K562 (cell line): Measurements from ENCODE around the gene ZNF24. TPM values are rescaled to one million over a fixed set of nuclear protein-coding genes. Genes with fewer than 3 reads are reported as not detected.

Experiments used
- CBFB ChIP-seq: sonication (generic); formaldehyde crosslinking; IDR thresholded peaks from 2 replicates; pipeline ENCODE4 v1.4.0; 2020; ENCODE audit warnings: mild to moderate bottlenecking, missing genetic modification reagents
- GABPA ChIP-seq: fragments of 200-800 bp; sonication (Bioruptor generic); conservative IDR thresholded peaks from 2 replicates; pipeline ENCODE4 v1.6.1; 2016; ENCODE audit warnings: low read depth, missing genetic modification characterization, missing compliant biosample characterization
- GABPB1 ChIP-seq: sonication (generic); formaldehyde crosslinking; IDR thresholded peaks from 2 replicates; pipeline ENCODE4 v1.8.0; 2022; ENCODE audit warnings: mild to moderate bottlenecking, missing genetic modification reagents
- TFAP4 ChIP-seq: sonication (generic); formaldehyde crosslinking; IDR thresholded peaks from 2 replicates; pipeline ENCODE4 v1.8.0; 2022; ENCODE audit warnings: missing genetic modification reagents, mild to moderate bottlenecking, moderate library complexity, borderline replicate concordance
- ZMIZ1 ChIP-seq, 2 experiments: fragments of 150-350 bp in 1 of 2; IDR thresholded peaks; 2 replicates each; pipeline ENCODE4 v1.6.1; 2012 to 2016; ENCODE audit warnings: low read depth in 2 of 2, low read length in 2 of 2, mild to moderate bottlenecking in 1 of 2, moderate library complexity in 1 of 2
- ZNF583 ChIP-seq: fragments of 250-450 bp; sonication (Bioruptor Pico); IDR thresholded peaks from 2 replicates; pipeline ENCODE4 v1.4.0; 2020
- polyA plus RNA-seq, 8 experiments: library from polyadenylated mRNA; depleted of rRNA in 4 of 8; stranded (reverse) in 5 of 8; unstranded in 3 of 8; fragments of >200 nt; fragmentation: Nextera tagmentation in 2 of 8; fragmentation: Illumina TruSeq in 1 of 8; extraction: Ambion mirVana in 2 of 8; extraction: Trizol in 1 of 8; gene quantifications; 2 replicates each; pipeline versions ENCODE4 v1.2.1 to v1.2.3, GENCODE V29; 2011 to 2014; ENCODE audit warnings: inconsistent platforms in 1 of 8, missing spikeins in 1 of 8
- total RNA-seq, 7 experiments: library from RNA; depleted of rRNA in 6 of 7; stranded (reverse); fragments of >200 nt in 6 of 7; fragmentation: Illumina TruSeq in 2 of 7; extraction: Trizol in 2 of 7; gene quantifications; 2 replicates each; pipeline versions ENCODE4 v1.2.1 to v1.2.3, GENCODE V29; 2011 to 2021; ENCODE audit warnings: low replicate concordance in 1 of 7
- TF ChIP-seq, protein P1 (sequence below), 2 experiments: fragments of 450-650 bp in 1 of 2; sonication (generic) in 1 of 2; formaldehyde crosslinking in 1 of 2; IDR thresholded peaks; 2 replicates each; pipeline versions ENCODE4 v1.7.1 to v1.9.0; 2016 to 2022; ENCODE audit warnings: inconsistent platforms in 1 of 2, mild to moderate bottlenecking in 1 of 2, missing genetic modification reagents in 1 of 2
- TF ChIP-seq, protein P2 (sequence below), 2 experiments: IDR thresholded peaks; 2 replicates each; pipeline ENCODE4 v1.6.1; 2011; ENCODE audit warnings: borderline replicate concordance in 1 of 2, control low read depth in 1 of 2, low read depth in 1 of 2, low read length in 1 of 2, mild to moderate bottlenecking in 1 of 2, mixed read lengths in 1 of 2, moderate library complexity in 1 of 2; ENCODE audit not compliant: insufficient read depth in 1 of 2, insufficient read length in 1 of 2, poor library complexity in 1 of 2, severe bottlenecking in 1 of 2; ENCODE audit errors: extremely low read depth in 1 of 2

Gene ZNF24
- total and polyA plus RNA-seq, 9 of the 15 experiments (the other 6 are each of a cell fraction or from before 2014, with no cell fraction given), result 35.7 to 72.8 (median 54.1) TPM

GRCh38 chr18:35376742-35377695 is 32.8 kb upstream of the ZNF24 start, which contains the start of gene ZNF396 (continued):
- TF ChIP-seq, protein P1, sequence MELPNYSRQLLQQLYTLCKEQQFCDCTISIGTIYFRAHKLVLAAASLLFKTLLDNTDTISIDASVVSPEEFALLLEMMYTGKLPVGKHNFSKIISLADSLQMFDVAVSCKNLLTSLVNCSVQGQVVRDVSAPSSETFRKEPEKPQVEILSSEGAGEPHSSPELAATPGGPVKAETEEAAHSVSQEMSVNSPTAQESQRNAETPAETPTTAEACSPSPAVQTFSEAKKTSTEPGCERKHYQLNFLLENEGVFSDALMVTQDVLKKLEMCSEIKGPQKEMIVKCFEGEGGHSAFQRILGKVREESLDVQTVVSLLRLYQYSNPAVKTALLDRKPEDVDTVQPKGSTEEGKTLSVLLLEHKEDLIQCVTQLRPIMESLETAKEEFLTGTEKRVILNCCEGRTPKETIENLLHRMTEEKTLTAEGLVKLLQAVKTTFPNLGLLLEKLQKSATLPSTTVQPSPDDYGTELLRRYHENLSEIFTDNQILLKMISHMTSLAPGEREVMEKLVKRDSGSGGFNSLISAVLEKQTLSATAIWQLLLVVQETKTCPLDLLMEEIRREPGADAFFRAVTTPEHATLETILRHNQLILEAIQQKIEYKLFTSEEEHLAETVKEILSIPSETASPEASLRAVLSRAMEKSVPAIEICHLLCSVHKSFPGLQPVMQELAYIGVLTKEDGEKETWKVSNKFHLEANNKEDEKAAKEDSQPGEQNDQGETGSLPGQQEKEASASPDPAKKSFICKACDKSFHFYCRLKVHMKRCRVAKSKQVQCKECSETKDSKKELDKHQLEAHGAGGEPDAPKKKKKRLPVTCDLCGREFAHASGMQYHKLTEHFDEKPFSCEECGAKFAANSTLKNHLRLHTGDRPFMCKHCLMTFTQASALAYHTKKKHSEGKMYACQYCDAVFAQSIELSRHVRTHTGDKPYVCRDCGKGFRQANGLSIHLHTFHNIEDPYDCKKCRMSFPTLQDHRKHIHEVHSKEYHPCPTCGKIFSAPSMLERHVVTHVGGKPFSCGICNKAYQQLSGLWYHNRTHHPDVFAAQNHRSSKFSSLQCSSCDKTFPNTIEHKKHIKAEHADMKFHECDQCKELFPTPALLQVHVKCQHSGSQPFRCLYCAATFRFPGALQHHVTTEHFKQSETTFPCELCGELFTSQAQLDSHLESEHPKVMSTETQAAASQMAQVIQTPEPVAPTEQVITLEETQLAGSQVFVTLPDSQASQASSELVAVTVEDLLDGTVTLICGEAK (IDR thresholded peaks at IDR 0.05), result peak; percentile 94
- TF ChIP-seq, protein P1 (CRISPR knock-in tag; IDR thresholded peaks at IDR 0.05), result no peak
- TF ChIP-seq GABPA (peak; percentile 95), ZNF583 (peak; percentile 18; the same call in 1 of the 2 replicates), TFAP4 (CRISPR knock-in tag) (peak; percentile 98), CBFB (CRISPR knock-in tag) (no peak), ZMIZ1 (IDR thresholded peaks at IDR 0.05; ENCODE audit: low read depth in 2 of 2, low read length in 2 of 2) (0 out of 4 replicates have a peak, but pooled peaks of 1 of the 2 experiments have one; percentile 41), GABPB1 (CRISPR knock-in tag) (peak; percentile 95)
- TF ChIP-seq, protein P2, sequence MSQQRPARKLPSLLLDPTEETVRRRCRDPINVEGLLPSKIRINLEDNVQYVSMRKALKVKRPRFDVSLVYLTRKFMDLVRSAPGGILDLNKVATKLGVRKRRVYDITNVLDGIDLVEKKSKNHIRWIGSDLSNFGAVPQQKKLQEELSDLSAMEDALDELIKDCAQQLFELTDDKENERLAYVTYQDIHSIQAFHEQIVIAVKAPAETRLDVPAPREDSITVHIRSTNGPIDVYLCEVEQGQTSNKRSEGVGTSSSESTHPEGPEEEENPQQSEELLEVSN (IDR thresholded peaks at IDR 0.05; ENCODE audit: borderline replicate concordance in 1 of 2, extremely low read depth in 1 of 2, insufficient read depth in 1 of 2, insufficient read length in 1 of 2, low read depth in 1 of 2, low read length in 1 of 2, poor library complexity in 1 of 2, severe bottlenecking in 1 of 2), result peak in 1 of 2 experiments; percentile 31
